Measurements from ENCODE around the gene HACD1.
"Not testable (repeated sequence)": the region's sequence is repeated elsewhere in the genome, so short reads cannot be mapped to it uniquely, and the experiment has no call there.

DNA sequence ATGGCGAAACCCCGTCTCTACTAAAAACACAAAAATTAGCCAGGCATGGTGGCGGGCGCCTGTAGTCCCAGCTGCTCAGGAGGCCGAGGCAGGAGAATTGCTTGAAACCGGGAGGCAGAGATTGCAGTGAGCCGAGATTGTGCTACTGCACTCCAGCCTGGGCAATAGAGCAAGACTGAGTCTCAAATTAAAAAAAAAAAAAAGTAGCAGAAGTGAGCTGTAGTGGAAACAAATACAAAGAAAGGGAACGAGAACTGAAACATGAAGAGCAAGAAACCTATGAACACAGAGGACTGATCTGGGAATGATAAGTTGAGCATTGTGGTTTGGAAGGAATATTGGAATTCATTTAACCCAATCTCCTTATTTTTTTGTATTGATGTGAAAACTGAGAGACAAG is 15.4 kb upstream of the HACD1 start:
- TF ChIP-seq CTCF, POLR2A (IDR thresholded peaks at IDR 0.05): not testable (repeated sequence)

Data from uterus (tissue), 2 donors.